Inflammatory macrophage treated with lipopolysaccharide for 4 hours (primary cell): ENCODE measurements around the gene MCUB.

Experiments
- DNase-seq: peaks from one replicate; pipeline ENCODE4 v3.0.0-alpha.2; 2020

MCUB gene

GRCh38 chr4:109730619-109731545 is 170.8 kb downstream of the MCUB start:
- no peak for DNase-seq

DNA sequence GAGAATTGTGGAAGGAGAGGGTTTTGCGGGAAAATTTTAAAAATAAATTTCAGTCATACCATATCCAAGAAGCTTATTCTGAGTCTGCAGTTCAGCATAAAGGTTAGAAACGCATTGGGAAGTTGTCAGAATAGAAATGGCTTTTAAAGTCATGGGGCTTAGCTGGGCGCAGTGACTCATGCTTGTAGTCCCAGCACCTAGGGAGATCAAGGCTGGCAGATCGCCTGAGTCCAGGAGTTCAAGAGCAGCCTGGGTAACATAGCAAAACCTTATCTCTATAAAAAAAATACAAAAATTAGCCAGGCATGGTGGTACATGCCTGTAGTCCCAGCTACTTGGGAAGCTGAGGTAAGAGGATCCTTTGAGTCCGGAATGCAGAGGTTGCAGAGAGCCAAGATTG is 173.7 kb downstream of the MCUB start:
- DNase-seq, result no peak

- DNase-seq, result no peak
Observed at GRCh38 chr4:109735566-109736365, 175.7 kb downstream of the MCUB start.
